NT2/D1 (cell line): ENCODE results near the gene SRP9.
"Not testable (repeated sequence)": the region's sequence is repeated elsewhere in the genome, so short reads cannot be mapped to it uniquely, and the experiment has no call there.

Source experiments
- SUZ12 ChIP-seq: IDR thresholded peaks from 2 replicates; pipeline ENCODE4 v1.6.1; 2011; ENCODE audit not compliant: insufficient read length, insufficient read depth; ENCODE audit errors: extremely low read depth
- YY1 ChIP-seq: IDR thresholded peaks from 2 replicates; pipeline ENCODE4 v1.6.1; 2011; ENCODE audit not compliant: insufficient read length, insufficient read depth
- ZNF274 ChIP-seq: IDR thresholded peaks from 2 replicates; pipeline ENCODE4 v1.6.1; 2011; ENCODE audit warnings: mild to moderate bottlenecking, low read depth, low read length

GRCh38 chr1:225761395-225761794 is 16.2 kb upstream of the SRP9 start:
- TF ChIP-seq YY1, SUZ12, ZNF274: not testable (repeated sequence)
